ENCODE data around the gene PACRG.

Gene PACRG

DNA sequence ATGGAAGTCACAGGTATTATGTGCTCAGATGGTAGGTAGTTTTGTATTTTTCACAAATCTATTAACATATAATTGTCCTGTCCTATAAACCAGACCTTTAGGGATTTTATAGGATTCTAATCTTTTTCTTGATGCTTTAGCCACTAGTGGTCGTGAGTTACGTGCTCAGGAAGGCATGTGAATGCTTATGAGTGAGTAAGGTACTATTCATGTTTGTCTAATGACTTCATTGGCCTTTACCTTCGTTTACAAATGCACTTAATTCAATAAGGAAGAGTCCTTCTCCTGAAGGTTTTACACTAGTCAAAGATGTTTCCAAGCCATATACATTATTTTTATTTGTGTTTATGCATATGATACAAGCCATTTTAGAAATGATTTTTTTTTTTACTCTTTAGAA is 23.0 kb downstream of the PACRG start:
- in situ Hi-C loops (cut with MboI; ENCODE audit: low pct_unique_long_range_greater_than_20kb, low sequenced_read_pairs, unreplicated experiment): no loop called here
- TF ChIP-seq, protein P1, sequence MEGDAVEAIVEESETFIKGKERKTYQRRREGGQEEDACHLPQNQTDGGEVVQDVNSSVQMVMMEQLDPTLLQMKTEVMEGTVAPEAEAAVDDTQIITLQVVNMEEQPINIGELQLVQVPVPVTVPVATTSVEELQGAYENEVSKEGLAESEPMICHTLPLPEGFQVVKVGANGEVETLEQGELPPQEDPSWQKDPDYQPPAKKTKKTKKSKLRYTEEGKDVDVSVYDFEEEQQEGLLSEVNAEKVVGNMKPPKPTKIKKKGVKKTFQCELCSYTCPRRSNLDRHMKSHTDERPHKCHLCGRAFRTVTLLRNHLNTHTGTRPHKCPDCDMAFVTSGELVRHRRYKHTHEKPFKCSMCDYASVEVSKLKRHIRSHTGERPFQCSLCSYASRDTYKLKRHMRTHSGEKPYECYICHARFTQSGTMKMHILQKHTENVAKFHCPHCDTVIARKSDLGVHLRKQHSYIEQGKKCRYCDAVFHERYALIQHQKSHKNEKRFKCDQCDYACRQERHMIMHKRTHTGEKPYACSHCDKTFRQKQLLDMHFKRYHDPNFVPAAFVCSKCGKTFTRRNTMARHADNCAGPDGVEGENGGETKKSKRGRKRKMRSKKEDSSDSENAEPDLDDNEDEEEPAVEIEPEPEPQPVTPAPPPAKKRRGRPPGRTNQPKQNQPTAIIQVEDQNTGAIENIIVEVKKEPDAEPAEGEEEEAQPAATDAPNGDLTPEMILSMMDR (IDR thresholded peaks at IDR 0.05; ENCODE audit: extremely low read depth, insufficient read depth, missing control alignments): no peak
- no peak for DNase-seq (ENCODE audit: low spot score)

GRCh38 chr6:162751211-162751859 is 23.6 kb downstream of the PACRG start:
- TF ChIP-seq, protein P1 (IDR thresholded peaks at IDR 0.05; ENCODE audit: extremely low read depth, insufficient read depth, missing control alignments): no peak
- in situ Hi-C loops (cut with MboI; ENCODE audit: low pct_unique_long_range_greater_than_20kb, low sequenced_read_pairs, unreplicated experiment): no loop called here
- no peak for DNase-seq (ENCODE audit: low spot score)

- no peak for DNase-seq (ENCODE audit: low spot score)
- in situ Hi-C loops (cut with MboI; ENCODE audit: low pct_unique_long_range_greater_than_20kb, low sequenced_read_pairs, unreplicated experiment): no loop called here
- TF ChIP-seq, protein P1 (IDR thresholded peaks at IDR 0.05; ENCODE audit: extremely low read depth, insufficient read depth, missing control alignments): no peak
Observed at GRCh38 chr6:162753775-162754174, 26.0 kb downstream of the PACRG start.

- DNase-seq (ENCODE audit: low spot score): no peak
- TF ChIP-seq, protein P1 (IDR thresholded peaks at IDR 0.05; ENCODE audit: extremely low read depth, insufficient read depth, missing control alignments): no peak
- in situ Hi-C loops (cut with MboI; ENCODE audit: low pct_unique_long_range_greater_than_20kb, low sequenced_read_pairs, unreplicated experiment): no loop called here
Observed at GRCh38 chr6:162770136-162770535, 42.4 kb downstream of the PACRG start.

DNA sequence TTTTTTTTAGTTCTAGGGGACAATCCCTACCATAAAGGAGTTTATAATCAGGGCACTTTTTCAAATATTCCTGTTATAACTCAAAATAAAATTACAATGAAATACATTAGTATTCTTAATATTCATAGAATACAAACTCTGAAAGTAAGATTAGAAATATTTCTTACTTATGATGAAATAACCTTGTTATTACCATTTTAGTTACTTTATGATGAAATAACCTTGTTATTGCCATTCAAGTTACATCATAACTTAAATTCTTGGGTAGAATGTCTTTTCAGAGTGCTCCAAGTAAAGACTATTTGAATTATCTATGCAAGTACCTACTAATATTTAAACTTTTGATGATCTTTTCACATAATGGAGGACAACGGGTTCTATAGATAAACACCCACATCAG is 43.2 kb downstream of the PACRG start:
- DNase-seq (ENCODE audit: low spot score): no peak
- in situ Hi-C loops (cut with MboI; ENCODE audit: low pct_unique_long_range_greater_than_20kb, low sequenced_read_pairs, unreplicated experiment): no loop called here

DNA sequence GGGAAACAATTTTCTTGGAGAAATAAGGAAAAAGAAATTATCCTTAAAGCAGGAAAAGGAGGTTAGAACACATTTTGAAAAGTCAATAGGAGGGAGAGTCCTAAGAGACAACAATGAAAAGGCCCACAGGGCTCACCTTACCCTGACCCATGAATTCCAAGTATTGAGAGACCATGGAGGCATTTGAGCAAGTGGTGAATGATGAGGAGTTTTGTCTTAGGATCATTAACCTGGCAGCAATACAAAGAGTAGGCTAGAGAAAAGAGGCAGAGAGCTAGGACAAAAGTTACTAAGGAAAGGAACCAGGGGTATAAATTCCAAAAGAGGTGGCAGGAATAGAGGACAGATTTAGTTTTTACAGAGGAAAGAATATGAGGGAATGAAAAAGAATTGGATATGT is 44.7 kb downstream of the PACRG start:
- no peak for DNase-seq (ENCODE audit: low spot score)
- TF ChIP-seq, protein P1 (IDR thresholded peaks at IDR 0.05; ENCODE audit: extremely low read depth, insufficient read depth, missing control alignments): no peak
- in situ Hi-C loops (cut with MboI; ENCODE audit: low pct_unique_long_range_greater_than_20kb, low sequenced_read_pairs, unreplicated experiment): no loop called here

More for the DNA sequence above, 43.2 kb downstream of the PACRG start:
- TF ChIP-seq, protein P1 (IDR thresholded peaks at IDR 0.05; ENCODE audit: extremely low read depth, insufficient read depth, missing control alignments): no peak

Measured in GM13977 (cell line).